ENCODE data around the gene ACLY.

Gene ACLY

DNA sequence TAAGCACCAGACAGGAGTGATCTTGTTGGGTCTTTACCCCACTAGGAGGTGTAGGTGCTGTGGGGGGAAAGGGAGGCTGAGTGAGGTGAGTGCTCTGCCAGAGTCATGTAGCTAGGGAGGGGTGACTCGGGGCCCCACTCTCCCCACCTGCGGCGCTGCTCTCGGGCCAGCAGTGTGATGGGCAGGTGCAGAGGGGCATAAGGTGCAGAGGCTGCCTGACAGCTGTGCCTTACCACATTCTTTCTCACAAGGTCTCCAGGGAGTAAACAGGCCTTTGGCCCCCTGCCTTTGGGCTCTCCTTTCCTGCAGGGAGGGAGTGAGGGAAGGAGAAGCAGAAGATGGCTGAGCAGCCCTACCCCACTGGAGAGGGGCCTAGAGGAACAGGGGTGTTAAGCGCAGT, 43.4 kb upstream of the ACLY start:
- peaks cover 4% of the 10 kb centered on the region; the same call in 1 of the 2 replicates for H3F3A ChIP-seq (ENCODE audit: insufficient read depth, low read length)
- H3K27me3 ChIP-seq (ENCODE audit: insufficient read depth, low read length), result no peaks in the 10 kb centered on the region; the same call in 1 of the 2 replicates
- no peaks in the 10 kb centered on the region for H4K20me1 ChIP-seq (ENCODE audit: insufficient read depth, low read length)
- no peaks in the 10 kb centered on the region for H3K79me2 ChIP-seq (ENCODE audit: insufficient read depth, low read length)
- H3K9me2 ChIP-seq (ENCODE audit: low read depth, low read length), result no peaks in the 10 kb centered on the region
- H2AFZ ChIP-seq (ENCODE audit: low read length), result no peak overlapping the region
- peaks cover 13% of the 10 kb centered on the region for H3K4me1 ChIP-seq (ENCODE audit: insufficient read depth, low read length, severe bottlenecking)
- no peak overlapping the region for H3K4me3 ChIP-seq (ENCODE audit: low read depth, low read length, poor library complexity, severe bottlenecking)
- H3K9me3 ChIP-seq (ENCODE audit: low read length), result no peaks in the 10 kb centered on the region
- H3K27ac ChIP-seq (ENCODE audit: low read depth, low read length, poor library complexity, severe bottlenecking), result no peak overlapping the region
- no peak overlapping the region for H3K4me2 ChIP-seq (ENCODE audit: low read length)
- H3K9ac ChIP-seq (ENCODE audit: low read length), result no peak overlapping the region
- no peak for TF ChIP-seq EZH2 (IDR thresholded peaks at IDR 0.05; ENCODE audit: borderline replicate concordance, low read length)
- TF ChIP-seq, protein P1, sequence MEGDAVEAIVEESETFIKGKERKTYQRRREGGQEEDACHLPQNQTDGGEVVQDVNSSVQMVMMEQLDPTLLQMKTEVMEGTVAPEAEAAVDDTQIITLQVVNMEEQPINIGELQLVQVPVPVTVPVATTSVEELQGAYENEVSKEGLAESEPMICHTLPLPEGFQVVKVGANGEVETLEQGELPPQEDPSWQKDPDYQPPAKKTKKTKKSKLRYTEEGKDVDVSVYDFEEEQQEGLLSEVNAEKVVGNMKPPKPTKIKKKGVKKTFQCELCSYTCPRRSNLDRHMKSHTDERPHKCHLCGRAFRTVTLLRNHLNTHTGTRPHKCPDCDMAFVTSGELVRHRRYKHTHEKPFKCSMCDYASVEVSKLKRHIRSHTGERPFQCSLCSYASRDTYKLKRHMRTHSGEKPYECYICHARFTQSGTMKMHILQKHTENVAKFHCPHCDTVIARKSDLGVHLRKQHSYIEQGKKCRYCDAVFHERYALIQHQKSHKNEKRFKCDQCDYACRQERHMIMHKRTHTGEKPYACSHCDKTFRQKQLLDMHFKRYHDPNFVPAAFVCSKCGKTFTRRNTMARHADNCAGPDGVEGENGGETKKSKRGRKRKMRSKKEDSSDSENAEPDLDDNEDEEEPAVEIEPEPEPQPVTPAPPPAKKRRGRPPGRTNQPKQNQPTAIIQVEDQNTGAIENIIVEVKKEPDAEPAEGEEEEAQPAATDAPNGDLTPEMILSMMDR (IDR thresholded peaks at IDR 0.05; ENCODE audit: low read length), result no peak
- no peaks in the 10 kb centered on the region for H3K36me3 ChIP-seq (ENCODE audit: insufficient read depth, low read length)

DNA sequence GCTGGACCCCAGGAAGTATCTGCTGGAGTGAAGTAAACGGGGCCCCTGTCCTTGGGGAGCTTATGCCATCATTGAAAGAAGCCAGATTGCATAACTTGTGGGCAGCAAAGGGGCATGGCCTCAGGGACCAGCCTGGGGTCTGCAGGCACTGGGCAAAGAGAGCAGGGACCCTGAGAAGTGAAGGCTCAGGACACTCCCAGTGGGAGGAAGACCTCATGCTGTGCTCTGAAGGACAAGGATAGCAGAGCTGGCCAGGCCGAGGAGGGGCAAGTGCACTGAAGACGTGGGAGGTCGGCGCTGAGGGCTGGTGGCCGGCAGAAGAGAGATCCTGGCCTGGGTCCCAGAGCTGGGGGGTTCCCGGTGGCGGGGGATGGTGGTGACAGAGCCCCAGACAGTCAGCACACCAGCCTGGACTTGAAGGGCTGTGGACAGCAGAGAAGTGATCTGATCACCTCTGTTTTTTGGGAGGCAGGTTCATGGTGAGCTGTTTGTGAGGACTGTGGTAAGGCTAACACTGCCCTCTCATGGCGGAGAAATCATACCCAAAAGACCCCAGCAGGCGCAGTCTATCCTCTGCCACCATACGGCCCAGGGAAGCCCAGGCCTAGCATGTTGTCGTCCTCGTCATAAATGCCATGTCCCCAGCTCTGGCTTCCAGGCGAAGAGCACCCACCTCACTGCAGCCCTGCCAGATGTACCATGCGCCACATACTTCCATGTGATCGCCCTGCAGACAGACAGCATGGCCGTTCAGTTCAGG, 40.8 kb upstream of the ACLY start:
- no peak overlapping the region for H2AFZ ChIP-seq (ENCODE audit: low read length)
- no peak overlapping the region for H3K27ac ChIP-seq (ENCODE audit: low read depth, low read length, poor library complexity, severe bottlenecking)
- TF ChIP-seq, protein P1 (IDR thresholded peaks at IDR 0.05; ENCODE audit: low read length), result peak; percentile 70
- no peak for TF ChIP-seq EZH2 (IDR thresholded peaks at IDR 0.05; ENCODE audit: borderline replicate concordance, low read length)
- H3K9me3 ChIP-seq (ENCODE audit: low read length), result no peaks in the 10 kb centered on the region
- peak overlapping the region; percentile 29; the same call in 1 of the 2 replicates for H3K9ac ChIP-seq (ENCODE audit: low read length)
- H3K4me1 ChIP-seq (ENCODE audit: insufficient read depth, low read length, severe bottlenecking), result peaks cover 5% of the 10 kb centered on the region
- no peaks in the 10 kb centered on the region for H4K20me1 ChIP-seq (ENCODE audit: insufficient read depth, low read length)
- no peaks in the 10 kb centered on the region for H3K9me2 ChIP-seq (ENCODE audit: low read depth, low read length)
- peak overlapping the region; percentile 27; the same call in 1 of the 2 replicates for H3K4me2 ChIP-seq (ENCODE audit: low read length)
- H3K4me3 ChIP-seq (ENCODE audit: low read depth, low read length, poor library complexity, severe bottlenecking), result no peak overlapping the region
- no peaks in the 10 kb centered on the region for H3K79me2 ChIP-seq (ENCODE audit: insufficient read depth, low read length)
- no peaks in the 10 kb centered on the region for H3K36me3 ChIP-seq (ENCODE audit: insufficient read depth, low read length)
- no peaks in the 10 kb centered on the region for H3K27me3 ChIP-seq (ENCODE audit: insufficient read depth, low read length)
- H3F3A ChIP-seq (ENCODE audit: insufficient read depth, low read length), result no peaks in the 10 kb centered on the region

DNA sequence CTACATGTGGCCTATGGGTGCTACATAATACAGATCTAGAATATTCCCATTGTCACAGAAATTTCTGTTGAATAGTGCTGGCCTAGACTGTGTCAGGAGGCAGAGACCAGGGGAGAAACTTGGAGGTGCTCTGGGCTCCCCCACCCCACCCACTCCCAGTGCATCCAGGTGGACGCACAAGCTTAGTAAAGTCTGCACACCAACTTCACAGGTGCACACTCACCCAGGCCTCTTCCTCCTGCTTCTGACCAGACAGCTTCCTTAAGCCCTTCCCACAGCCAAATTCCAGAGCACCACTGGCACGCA, 40.2 kb upstream of the ACLY start:
- H4K20me1 ChIP-seq (ENCODE audit: insufficient read depth, low read length), result no peaks in the 10 kb centered on the region
- H3K79me2 ChIP-seq (ENCODE audit: insufficient read depth, low read length), result no peaks in the 10 kb centered on the region
- TF ChIP-seq, protein P1 (IDR thresholded peaks at IDR 0.05; ENCODE audit: low read length), result no peak
- no peak overlapping the region for H3K4me2 ChIP-seq (ENCODE audit: low read length)
- no peaks in the 10 kb centered on the region for H3K27me3 ChIP-seq (ENCODE audit: insufficient read depth, low read length)
- H2AFZ ChIP-seq (ENCODE audit: low read length), result no peak overlapping the region
- H3K9ac ChIP-seq (ENCODE audit: low read length), result no peak overlapping the region
- no peak overlapping the region for H3K4me3 ChIP-seq (ENCODE audit: low read depth, low read length, poor library complexity, severe bottlenecking)
- peaks cover 5% of the 10 kb centered on the region for H3K4me1 ChIP-seq (ENCODE audit: insufficient read depth, low read length, severe bottlenecking)
- H3F3A ChIP-seq (ENCODE audit: insufficient read depth, low read length), result no peaks in the 10 kb centered on the region
- H3K9me3 ChIP-seq (ENCODE audit: low read length), result no peaks in the 10 kb centered on the region
- H3K9me2 ChIP-seq (ENCODE audit: low read depth, low read length), result no peaks in the 10 kb centered on the region
- no peak overlapping the region for H3K27ac ChIP-seq (ENCODE audit: low read depth, low read length, poor library complexity, severe bottlenecking)
- no peaks in the 10 kb centered on the region for H3K36me3 ChIP-seq (ENCODE audit: insufficient read depth, low read length)

Measured in OCI-LY1 (cell line).